Measurements from ENCODE around the gene STOX1. TPM values are rescaled to one million over a fixed set of nuclear protein-coding genes. Genes with fewer than 3 reads are reported as not detected.
"Not testable (repeated sequence)": the region's sequence is repeated elsewhere in the genome, so short reads cannot be mapped to it uniquely, and the experiment has no call there.

STOX1 gene
- total and polyA plus RNA-seq, 12 donors: 2.2 to 16.5 (median 9.5) TPM

DNA sequence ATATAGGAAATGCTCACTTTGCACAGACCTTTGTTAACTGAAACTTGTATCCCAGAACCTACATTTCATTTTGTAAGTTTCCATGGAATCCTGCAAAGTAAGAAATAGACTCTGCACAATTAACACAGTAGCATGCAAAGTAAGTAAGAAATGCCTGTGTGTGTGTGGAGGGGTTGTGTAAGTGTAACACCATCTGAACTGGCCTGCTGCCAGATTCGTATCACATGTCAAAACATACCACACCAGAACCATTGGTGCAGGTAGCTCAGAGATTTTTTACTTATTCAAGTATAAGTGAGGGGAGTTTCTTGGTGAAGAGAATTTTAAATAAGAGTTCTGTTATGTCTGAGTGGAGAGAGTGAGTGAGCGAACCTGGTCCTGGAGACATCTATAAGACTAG, 110.8 kb downstream of the STOX1 start:
- intact Hi-C loops (cut with DNase I): no loop called here
- WGBS, 4 donors: 63 to 71% (median 67%) methylated on average over 2 of the region's 2 CpGs
- H3K4me1 ChIP-seq (replicated peaks in 1 of 2): no peaks in the 10 kb centered on the region
- no peak overlapping the region for H3K4me3 ChIP-seq
- no peaks in the 10 kb centered on the region for H3K27me3 ChIP-seq
- peaks cover 0 to 57% of the 10 kb centered on the region in 2 donors for H3K36me3 ChIP-seq (replicated peaks in 1 of 2)
- no peak for TF ChIP-seq CTCF (IDR thresholded peaks at IDR 0.05)
- TF ChIP-seq POLR2A (IDR thresholded peaks at IDR 0.05): no peak
- DNase-seq: peak in 2 of 7 donors; percentile 29 to 45
- no peaks in the 10 kb centered on the region for H3K9me3 ChIP-seq (replicated peaks in 1 of 3)
- no peak overlapping the region for H3K27ac ChIP-seq

- Histone ChIP-seq H3K27me3 (no peaks in the 10 kb centered on the region), H3K9me3 (replicated peaks in 1 of 3) (no peaks in the 10 kb centered on the region), H3K4me3 (no peak overlapping the region), H3K4me1 (replicated peaks in 1 of 2) (no peaks in the 10 kb centered on the region), H3K27ac (no peak overlapping the region), H3K36me3 (replicated peaks in 1 of 2) (peaks cover 0 to 61% of the 10 kb centered on the region in 2 donors)
- intact Hi-C loops (cut with DNase I): no loop called here
- TF ChIP-seq POLR2A (IDR thresholded peaks at IDR 0.05) (no peak), CTCF (IDR thresholded peaks at IDR 0.05) (no peak)
- no peak for DNase-seq
- 90 to 96% (median 94%) methylated on average over 2 of the region's 2 CpGs for WGBS, 4 donors
Observed at GRCh38 chr10:68938884-68939283, 111.6 kb downstream of the STOX1 start.

- DNase-seq; H3K27me3 ChIP-seq; H3K4me1 ChIP-seq (replicated peaks in 1 of 2); H3K27ac ChIP-seq; intact Hi-C loops (cut with DNase I); H3K9me3 ChIP-seq (replicated peaks in 1 of 3); H3K4me3 ChIP-seq: not testable (repeated sequence)
- peaks cover 0 to 67% of the 10 kb centered on the region in 2 donors for H3K36me3 ChIP-seq (replicated peaks in 1 of 2)
Observed at GRCh38 chr10:68940917-68941316, 113.6 kb downstream of the STOX1 start.

Small RNA genes within 50 kb of the gene (small RNA-seq; reads per million reads assigned to genes)
- gene RNU6-571P (0 reads per million in 2 donors), gene RNU6-697P (0 reads per million in 2 donors)

Other genes starting within 250 kb of the STOX1 start
- gene CCAR1, start 106.3 kb upstream of the STOX1 start, total RNA-seq: 100 to 1,000 TPM in 1 of 9 donors, 10 to 100 TPM in 8; 26.0 to 102 (median 56.9) TPM
- 10 to 100 TPM; 94.1 to 99.2 (median 97.6) TPM for gene CCAR1, start 106.3 kb upstream of the STOX1 start, polyA plus RNA-seq
- 10 to 100 TPM; 14.2 to 45.3 (median 31.4) TPM for gene DDX50, start 73.8 kb downstream of the STOX1 start, total RNA-seq
- 10 to 100 TPM; 13.3 to 44.4 (median 18.7) TPM for gene DDX50, start 73.8 kb downstream of the STOX1 start, polyA plus RNA-seq
- gene DDX21, start 128.6 kb downstream of the STOX1 start, total RNA-seq: 10 to 100 TPM; 18.0 to 86.8 (median 44.8) TPM
- gene DDX21, start 128.6 kb downstream of the STOX1 start, polyA plus RNA-seq: 10 to 100 TPM; 14.2 to 89.0 (median 15.4) TPM
- 10 to 100 TPM; 28.4 to 76.2 (median 42.7) TPM for gene KIFBP, start 161.3 kb downstream of the STOX1 start, total RNA-seq
- gene KIFBP, start 161.3 kb downstream of the STOX1 start, polyA plus RNA-seq: 10 to 100 TPM; 15.1 to 60.4 (median 16.2) TPM